Ramos (cell line): ENCODE measurements around the gene HK1.
"Not testable (repeated sequence)": the region's sequence is repeated elsewhere in the genome, so short reads cannot be mapped to it uniquely, and the experiment has no call there.

ENCODE experiments used
- in situ Hi-C: fragments of 300-500 bp; cut with MboI; formaldehyde crosslinking; loops from one replicate; pipeline ENCODE4 v1.14.3; 2022; ENCODE audit warnings: low sequenced_read_pairs; ENCODE audit not compliant: unreplicated experiment

The HK1 gene

GRCh38 chr10:69323622-69324021 lies 45.3 kb downstream of the HK1 start:
- in situ Hi-C loops = no loop called here

GRCh38 chr10:69324583-69324982 lies 46.3 kb downstream of the HK1 start:
- in situ Hi-C loops = no loop called here

GRCh38 chr10:69325637-69326523 lies 47.6 kb downstream of the HK1 start:
- in situ Hi-C loops = not testable (repeated sequence)

- in situ Hi-C loops = no loop called here
Measured at GRCh38 chr10:69326692-69327091, 48.4 kb downstream of the HK1 start.

- in situ Hi-C loops = no loop called here
Measured at GRCh38 chr10:69327463-69328379, 49.4 kb downstream of the HK1 start.

GRCh38 chr10:69328380-69328735 lies 50.1 kb downstream of the HK1 start:
- in situ Hi-C loops = no loop called here

- in situ Hi-C loops = not testable (repeated sequence)
Measured at GRCh38 chr10:69328888-69329287, 50.6 kb downstream of the HK1 start.

GRCh38 chr10:69329721-69330178 lies 51.5 kb downstream of the HK1 start:
- in situ Hi-C loops = no loop called here

GRCh38 chr10:69331161-69331560 lies 52.9 kb downstream of the HK1 start:
- in situ Hi-C loops = no loop called here

- in situ Hi-C loops = no loop called here
Measured at GRCh38 chr10:69332278-69333010, 54.1 kb downstream of the HK1 start.

- in situ Hi-C loops = no loop called here
Measured at GRCh38 chr10:69333205-69333604, 54.9 kb downstream of the HK1 start.

GRCh38 chr10:69333865-69334301 lies 55.6 kb downstream of the HK1 start:
- in situ Hi-C loops = not testable (repeated sequence)

- in situ Hi-C loops = no loop called here
Measured at GRCh38 chr10:69334302-69335062, 56.2 kb downstream of the HK1 start.

GRCh38 chr10:69335063-69335587 lies 56.8 kb downstream of the HK1 start:
- in situ Hi-C loops = no loop called here

- in situ Hi-C loops = no loop called here
Measured at GRCh38 chr10:69335613-69336012, 57.3 kb downstream of the HK1 start.

- in situ Hi-C loops = no loop called here
Measured at GRCh38 chr10:69336952-69337295, 58.6 kb downstream of the HK1 start.

- in situ Hi-C loops = no loop called here
Measured at GRCh38 chr10:69337296-69338132, 59.2 kb downstream of the HK1 start.

GRCh38 chr10:69338133-69338456 lies 59.8 kb downstream of the HK1 start:
- in situ Hi-C loops = no loop called here
